ENCODE measurements around the gene BGLAP. TPM values are rescaled to one million over a fixed set of nuclear protein-coding genes. Genes with fewer than 3 reads are reported as not detected.

BGLAP gene
- polyA plus RNA-seq, 3 donors = 2.2 TPM; not detected in 2

DNA sequence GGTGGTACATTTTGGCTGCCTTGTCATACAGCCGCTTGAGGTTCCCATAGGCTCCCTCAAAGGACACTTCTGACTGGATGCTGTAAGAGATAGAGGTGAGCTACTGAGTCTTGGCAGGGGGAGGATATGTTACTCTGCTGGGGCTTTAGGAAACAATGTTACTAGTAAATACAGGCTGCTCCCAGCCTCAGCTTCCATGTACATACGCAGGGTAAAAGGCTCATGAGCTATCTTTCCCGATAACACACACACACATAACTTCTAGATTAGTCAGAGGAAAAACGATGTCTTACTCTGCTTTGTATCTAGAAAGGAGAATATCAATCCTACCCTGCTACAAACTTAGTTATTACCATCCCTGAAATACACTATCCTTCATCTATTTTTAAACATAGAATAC, 26.4 kb downstream of the BGLAP start:
- peaks cover 91 to 100% of the 10 kb centered on the region in 2 donors for H3K36me3 ChIP-seq (replicated peaks in 1 of 2; ENCODE audit: control insufficient read depth in 1 of 2, insufficient read depth in 2 of 2, low read length in 2 of 2)

GRCh38 chr1:156270314-156270713, 28.3 kb downstream of the BGLAP start:
- WGBS (ENCODE audit: insufficient coverage) = no CpG with 5 or more reads among the region's 3 CpGs
- H2AFZ ChIP-seq (ENCODE audit: insufficient read depth, low read depth, low read length, poor library complexity, severe bottlenecking) = no peak overlapping the region
- no peaks in the 10 kb centered on the region for H3K9me3 ChIP-seq (replicated peaks in 1 of 2; ENCODE audit: control insufficient read depth in 1 of 2, insufficient read depth in 1 of 2, low read length in 2 of 2)
- H3K36me3 ChIP-seq (replicated peaks in 1 of 2; ENCODE audit: control insufficient read depth in 1 of 2, insufficient read depth in 2 of 2, low read length in 2 of 2) = peaks cover 93 to 100% of the 10 kb centered on the region in 2 donors
- H3K27ac Mint-ChIP-seq = peak overlapping the region in 1 of 7 donors; percentile 4
- H3K9me3 Mint-ChIP-seq = peaks cover 0 to 2% (median 0%) of the 10 kb centered on the region in 7 donors
- peaks cover 86 to 97% of the 10 kb centered on the region in 2 donors for H3K36me3 Mint-ChIP-seq
- H3K9ac ChIP-seq (ENCODE audit: insufficient read depth, low read length, poor library complexity, severe bottlenecking) = no peak overlapping the region
- TF ChIP-seq, protein P1, sequence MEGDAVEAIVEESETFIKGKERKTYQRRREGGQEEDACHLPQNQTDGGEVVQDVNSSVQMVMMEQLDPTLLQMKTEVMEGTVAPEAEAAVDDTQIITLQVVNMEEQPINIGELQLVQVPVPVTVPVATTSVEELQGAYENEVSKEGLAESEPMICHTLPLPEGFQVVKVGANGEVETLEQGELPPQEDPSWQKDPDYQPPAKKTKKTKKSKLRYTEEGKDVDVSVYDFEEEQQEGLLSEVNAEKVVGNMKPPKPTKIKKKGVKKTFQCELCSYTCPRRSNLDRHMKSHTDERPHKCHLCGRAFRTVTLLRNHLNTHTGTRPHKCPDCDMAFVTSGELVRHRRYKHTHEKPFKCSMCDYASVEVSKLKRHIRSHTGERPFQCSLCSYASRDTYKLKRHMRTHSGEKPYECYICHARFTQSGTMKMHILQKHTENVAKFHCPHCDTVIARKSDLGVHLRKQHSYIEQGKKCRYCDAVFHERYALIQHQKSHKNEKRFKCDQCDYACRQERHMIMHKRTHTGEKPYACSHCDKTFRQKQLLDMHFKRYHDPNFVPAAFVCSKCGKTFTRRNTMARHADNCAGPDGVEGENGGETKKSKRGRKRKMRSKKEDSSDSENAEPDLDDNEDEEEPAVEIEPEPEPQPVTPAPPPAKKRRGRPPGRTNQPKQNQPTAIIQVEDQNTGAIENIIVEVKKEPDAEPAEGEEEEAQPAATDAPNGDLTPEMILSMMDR (IDR thresholded peaks at IDR 0.05) = no peak
- peaks cover 0 to 2% (median 0%) of the 10 kb centered on the region in 3 donors for H3K27me3 Mint-ChIP-seq (ENCODE audit: low read depth in 3 of 3)
- H3K4me1 ChIP-seq (ENCODE audit: control insufficient read depth in 1 of 2, insufficient read depth in 2 of 2, low read length in 2 of 2) = peaks cover 0 to 2% of the 10 kb centered on the region in 2 donors
- H3K27ac ChIP-seq (ENCODE audit: low read depth in 1 of 2, low read length in 2 of 2) = no peak overlapping the region
- no peak overlapping the region for H3K4me3 Mint-ChIP-seq
- H3K4me2 ChIP-seq (replicated peaks; ENCODE audit: extremely low read depth, low read length, poor library complexity, severe bottlenecking) = no peak overlapping the region
- peaks cover 18% of the 10 kb centered on the region for H3K79me2 ChIP-seq (ENCODE audit: insufficient read depth, low read length)
- H4K20me1 ChIP-seq (ENCODE audit: insufficient read depth, low read length) = peaks cover 37% of the 10 kb centered on the region
- no peaks in the 10 kb centered on the region for H3K4me1 Mint-ChIP-seq
- no peak overlapping the region for H3K4me3 ChIP-seq (replicated peaks in 1 of 3; ENCODE audit: low read depth in 2 of 3, low read length in 3 of 3)
- H3K27me3 ChIP-seq (ENCODE audit: control insufficient read depth in 2 of 2, insufficient read depth in 2 of 2, low read length in 2 of 2) = no peaks in the 10 kb centered on the region
- intact Hi-C loops (cut with micrococcal nuclease) = loop anchor here in 1 of 2 donors (10.0 kb wide), 1 partner anchor 64 kb away; the partner anchor contains the start of genes CCT3 and TSACC
- no peak for DNase-seq

More for the DNA sequence above, 26.4 kb downstream of the BGLAP start:
- Histone ChIP-seq H3K27me3 (ENCODE audit: control insufficient read depth in 2 of 2, insufficient read depth in 2 of 2, low read length in 2 of 2) (no peaks in the 10 kb centered on the region), H3K27ac (ENCODE audit: low read depth in 1 of 2, low read length in 2 of 2) (no peak overlapping the region), H3K4me1 (ENCODE audit: control insufficient read depth in 1 of 2, insufficient read depth in 2 of 2, low read length in 2 of 2) (no peaks in the 10 kb centered on the region), H3K9me3 (replicated peaks in 1 of 2; ENCODE audit: control insufficient read depth in 1 of 2, insufficient read depth in 1 of 2, low read length in 2 of 2) (no peaks in the 10 kb centered on the region), H2AFZ (ENCODE audit: insufficient read depth, low read depth, low read length, poor library complexity, severe bottlenecking) (no peak overlapping the region), H3K4me2 (replicated peaks; ENCODE audit: extremely low read depth, low read length, poor library complexity, severe bottlenecking) (no peak overlapping the region), H3K4me3 (replicated peaks in 1 of 3; ENCODE audit: low read depth in 2 of 3, low read length in 3 of 3) (no peak overlapping the region), H4K20me1 (ENCODE audit: insufficient read depth, low read length) (peaks cover 51% of the 10 kb centered on the region), H3K79me2 (ENCODE audit: insufficient read depth, low read length) (peaks cover 7% of the 10 kb centered on the region), H3K9ac (ENCODE audit: insufficient read depth, low read length, poor library complexity, severe bottlenecking) (no peak overlapping the region)
- Mint-ChIP-seq H3K36me3 (peaks cover 82 to 96% of the 10 kb centered on the region in 2 donors), H3K27ac (peak overlapping the region in 1 of 7 donors; percentile 26), H3K9me3 (peaks cover 0 to 3% (median 0%) of the 10 kb centered on the region in 7 donors), H3K4me1 (no peaks in the 10 kb centered on the region), H3K27me3 (ENCODE audit: low read depth in 3 of 3) (peaks cover 0 to 2% (median 0%) of the 10 kb centered on the region in 3 donors), H3K4me3 (no peak overlapping the region)
- intact Hi-C loops (cut with micrococcal nuclease) = no loop called here
- no peak for DNase-seq
- no CpG with 5 or more reads among the region's 4 CpGs for WGBS (ENCODE audit: insufficient coverage)
- TF ChIP-seq, protein P1 (IDR thresholded peaks at IDR 0.05) = no peak

Measured in CD14-positive monocyte (primary cell).